ENCODE data around the gene KLHL29. TPM values are rescaled to one million over a fixed set of nuclear protein-coding genes. Genes with fewer than 3 reads are reported as not detected.

Gene KLHL29
- total RNA-seq, 1 donor from 2014 or later: 17.5 TPM

DNA sequence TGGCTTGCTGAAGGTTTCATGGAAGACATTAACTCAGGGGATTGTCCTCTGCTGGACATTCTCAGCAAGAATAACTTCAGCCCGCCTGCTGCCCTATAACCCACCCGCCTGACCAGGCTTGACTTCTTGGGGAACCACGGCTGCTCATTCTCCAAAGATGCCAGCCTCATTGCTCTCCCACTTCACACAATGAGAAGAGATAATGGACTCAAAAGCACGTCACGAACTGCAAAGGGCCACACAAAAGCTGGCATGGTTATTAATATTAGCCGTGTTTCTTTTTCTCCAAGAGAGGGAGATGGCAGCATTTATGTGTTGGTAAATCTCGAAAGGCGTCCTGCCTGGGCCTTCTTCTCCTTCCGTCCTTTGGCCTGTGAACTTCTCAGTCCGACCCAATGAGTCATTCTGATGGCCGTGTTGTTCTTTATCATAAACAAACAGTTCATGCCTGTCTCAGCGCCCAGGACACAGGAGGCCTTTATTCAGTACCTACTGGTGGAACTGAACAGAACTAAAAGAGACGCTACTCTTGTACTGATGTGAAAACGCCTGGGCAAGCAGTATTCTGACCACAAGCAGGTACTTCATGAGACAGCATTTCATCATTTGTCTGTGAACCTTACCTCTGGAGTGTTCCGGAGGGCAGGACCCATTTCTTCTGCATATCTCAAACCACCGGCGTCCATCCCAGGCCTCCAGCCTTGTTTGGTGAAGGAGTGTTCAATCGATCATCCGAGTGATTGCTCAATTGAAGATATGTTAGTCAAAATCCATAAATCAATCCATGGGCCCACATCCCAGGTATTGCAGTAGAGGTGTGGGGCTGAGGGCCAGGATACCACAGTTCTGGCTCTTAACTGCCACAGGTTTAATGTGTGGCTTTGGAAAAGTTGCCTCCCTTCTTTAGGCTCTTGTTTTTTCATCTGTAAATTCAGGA, 25.1 kb upstream of the KLHL29 start:
- DNase-seq (ENCODE audit: low spot score): no peak
- Mint-ChIP-seq H3K36me3 (ENCODE audit: low read depth, unreplicated experiment) (no peaks in the 10 kb centered on the region), H3K9me3 (ENCODE audit: unreplicated experiment) (no peaks in the 10 kb centered on the region), H3K4me1 (ENCODE audit: unreplicated experiment) (no peaks in the 10 kb centered on the region), H3K27me3 (ENCODE audit: unreplicated experiment) (peaks cover 4% of the 10 kb centered on the region), H3K4me3 (ENCODE audit: unreplicated experiment) (no peak overlapping the region), H3K27ac (ENCODE audit: unreplicated experiment) (no peak overlapping the region)
- TF ChIP-seq, protein P1, sequence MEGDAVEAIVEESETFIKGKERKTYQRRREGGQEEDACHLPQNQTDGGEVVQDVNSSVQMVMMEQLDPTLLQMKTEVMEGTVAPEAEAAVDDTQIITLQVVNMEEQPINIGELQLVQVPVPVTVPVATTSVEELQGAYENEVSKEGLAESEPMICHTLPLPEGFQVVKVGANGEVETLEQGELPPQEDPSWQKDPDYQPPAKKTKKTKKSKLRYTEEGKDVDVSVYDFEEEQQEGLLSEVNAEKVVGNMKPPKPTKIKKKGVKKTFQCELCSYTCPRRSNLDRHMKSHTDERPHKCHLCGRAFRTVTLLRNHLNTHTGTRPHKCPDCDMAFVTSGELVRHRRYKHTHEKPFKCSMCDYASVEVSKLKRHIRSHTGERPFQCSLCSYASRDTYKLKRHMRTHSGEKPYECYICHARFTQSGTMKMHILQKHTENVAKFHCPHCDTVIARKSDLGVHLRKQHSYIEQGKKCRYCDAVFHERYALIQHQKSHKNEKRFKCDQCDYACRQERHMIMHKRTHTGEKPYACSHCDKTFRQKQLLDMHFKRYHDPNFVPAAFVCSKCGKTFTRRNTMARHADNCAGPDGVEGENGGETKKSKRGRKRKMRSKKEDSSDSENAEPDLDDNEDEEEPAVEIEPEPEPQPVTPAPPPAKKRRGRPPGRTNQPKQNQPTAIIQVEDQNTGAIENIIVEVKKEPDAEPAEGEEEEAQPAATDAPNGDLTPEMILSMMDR (IDR thresholded peaks at IDR 0.05; ENCODE audit: unreplicated experiment): no peak

DNA sequence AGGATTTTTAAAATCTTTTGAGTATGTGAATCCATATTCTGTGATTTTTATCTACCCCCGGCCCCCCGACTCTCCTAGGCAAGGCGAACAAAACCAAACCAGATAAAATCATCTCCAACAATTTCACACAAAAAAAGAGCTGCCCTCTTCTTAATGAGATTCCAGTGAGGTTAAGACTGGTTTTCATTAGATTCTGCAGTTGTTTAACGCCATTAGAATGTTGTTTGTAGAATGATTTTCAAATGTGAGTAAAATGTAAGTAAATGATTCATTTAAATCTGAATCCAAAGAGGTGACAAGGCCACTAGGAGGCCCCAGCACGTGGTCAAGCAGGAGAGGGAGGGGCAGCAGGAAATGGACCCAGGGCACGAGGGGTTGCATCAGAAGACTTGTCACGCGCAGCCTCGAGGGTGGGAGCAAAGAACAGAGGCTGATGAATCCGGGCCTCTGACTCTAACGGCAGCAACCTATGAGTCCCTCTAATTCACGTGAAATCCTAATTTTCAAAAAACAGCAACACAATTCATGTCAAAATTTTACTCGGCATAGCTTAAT, 24.3 kb upstream of the KLHL29 start:
- Mint-ChIP-seq H3K9me3 (ENCODE audit: unreplicated experiment) (no peaks in the 10 kb centered on the region), H3K4me3 (ENCODE audit: unreplicated experiment) (no peak overlapping the region), H3K36me3 (ENCODE audit: low read depth, unreplicated experiment) (no peaks in the 10 kb centered on the region), H3K27me3 (ENCODE audit: unreplicated experiment) (peaks cover 5% of the 10 kb centered on the region), H3K4me1 (ENCODE audit: unreplicated experiment) (no peaks in the 10 kb centered on the region), H3K27ac (ENCODE audit: unreplicated experiment) (no peak overlapping the region)
- no peak for DNase-seq (ENCODE audit: low spot score)
- TF ChIP-seq, protein P1 (IDR thresholded peaks at IDR 0.05; ENCODE audit: unreplicated experiment): no peak

DNA sequence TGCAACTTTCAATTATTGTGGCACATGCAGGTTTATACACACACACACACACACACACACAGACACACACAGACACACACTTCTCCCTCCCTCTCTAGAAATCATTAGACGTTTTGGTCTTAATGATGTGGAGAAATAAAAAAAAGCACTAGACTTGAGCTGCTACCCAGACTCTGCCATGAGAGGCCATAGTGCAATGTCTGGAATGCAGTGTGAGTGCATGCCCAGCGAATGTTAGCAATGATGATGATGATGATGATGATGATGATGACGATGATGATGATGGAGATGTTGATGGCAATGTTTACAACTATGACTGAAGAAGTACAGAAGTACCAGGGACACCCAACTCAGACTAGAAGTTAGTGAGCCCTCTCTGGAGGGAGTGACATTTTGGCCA, 23.8 kb upstream of the KLHL29 start:
- TF ChIP-seq, protein P1 (IDR thresholded peaks at IDR 0.05; ENCODE audit: unreplicated experiment): no peak
- H3K27ac Mint-ChIP-seq (ENCODE audit: unreplicated experiment): no peak overlapping the region
- no peaks in the 10 kb centered on the region for H3K4me1 Mint-ChIP-seq (ENCODE audit: unreplicated experiment)
- no peaks in the 10 kb centered on the region for H3K9me3 Mint-ChIP-seq (ENCODE audit: unreplicated experiment)
- no peak overlapping the region for H3K4me3 Mint-ChIP-seq (ENCODE audit: unreplicated experiment)
- H3K36me3 Mint-ChIP-seq (ENCODE audit: low read depth, unreplicated experiment): no peaks in the 10 kb centered on the region
- peaks cover 5% of the 10 kb centered on the region for H3K27me3 Mint-ChIP-seq (ENCODE audit: unreplicated experiment)
- no peak for DNase-seq (ENCODE audit: low spot score)

DNA sequence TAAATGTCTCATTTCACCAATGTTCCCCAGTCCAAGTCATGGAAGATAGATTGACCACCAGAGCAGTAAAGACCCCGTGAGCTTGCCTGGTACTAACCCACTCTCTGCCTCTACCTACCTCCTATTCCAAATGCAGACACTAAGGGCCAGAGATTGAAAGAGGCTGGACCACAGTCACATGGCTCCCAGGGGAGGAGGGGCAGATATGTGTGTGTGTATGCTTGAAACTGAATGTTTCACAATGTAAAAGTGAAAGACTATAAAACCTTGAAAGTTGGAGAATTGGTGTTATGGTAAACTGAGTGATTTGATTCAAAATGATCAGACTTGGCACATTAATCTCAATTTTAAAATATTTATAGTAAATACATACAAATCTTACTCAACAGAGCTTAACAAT, 21.7 kb upstream of the KLHL29 start:
- Mint-ChIP-seq H3K4me3 (ENCODE audit: unreplicated experiment) (no peak overlapping the region), H3K36me3 (ENCODE audit: low read depth, unreplicated experiment) (no peaks in the 10 kb centered on the region), H3K9me3 (ENCODE audit: unreplicated experiment) (no peaks in the 10 kb centered on the region), H3K27me3 (ENCODE audit: unreplicated experiment) (peaks cover 3% of the 10 kb centered on the region), H3K27ac (ENCODE audit: unreplicated experiment) (no peak overlapping the region), H3K4me1 (ENCODE audit: unreplicated experiment) (no peaks in the 10 kb centered on the region)
- TF ChIP-seq, protein P1 (IDR thresholded peaks at IDR 0.05; ENCODE audit: unreplicated experiment): no peak
- DNase-seq (ENCODE audit: low spot score): no peak

DNA sequence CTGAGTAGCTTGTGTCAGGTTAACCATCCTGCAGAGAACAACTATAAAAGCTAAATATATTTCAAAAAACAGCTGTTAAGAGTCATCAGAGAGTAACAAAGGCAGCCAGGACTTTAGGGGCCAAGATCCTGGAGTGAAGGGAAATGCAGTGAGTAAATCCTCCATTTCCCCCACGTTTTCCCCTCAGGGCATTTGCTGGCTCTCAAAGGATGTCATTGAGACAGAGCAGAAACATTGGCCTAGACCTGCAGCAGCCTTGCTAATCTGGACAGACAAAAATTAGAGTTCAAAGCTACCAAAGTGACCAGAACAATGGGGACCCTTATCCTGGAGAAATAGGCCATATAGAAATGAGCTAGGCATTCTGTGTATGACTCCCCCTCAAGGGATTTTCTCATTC, 21.1 kb upstream of the KLHL29 start:
- H3K36me3 Mint-ChIP-seq (ENCODE audit: low read depth, unreplicated experiment): no peaks in the 10 kb centered on the region
- H3K9me3 Mint-ChIP-seq (ENCODE audit: unreplicated experiment): no peaks in the 10 kb centered on the region
- H3K4me1 Mint-ChIP-seq (ENCODE audit: unreplicated experiment): no peaks in the 10 kb centered on the region
- peaks cover 3% of the 10 kb centered on the region for H3K27me3 Mint-ChIP-seq (ENCODE audit: unreplicated experiment)
- H3K4me3 Mint-ChIP-seq (ENCODE audit: unreplicated experiment): no peak overlapping the region
- H3K27ac Mint-ChIP-seq (ENCODE audit: unreplicated experiment): no peak overlapping the region
- DNase-seq (ENCODE audit: low spot score): no peak
- TF ChIP-seq, protein P1 (IDR thresholded peaks at IDR 0.05; ENCODE audit: unreplicated experiment): no peak

All from endothelial cell (in vitro differentiated cells).